MM.1S (cell line): ENCODE measurements around the gene THOC1.

Experiments used
- CTCF ChIP-seq: fragments of 300-600 bp; sonication (generic); IDR thresholded peaks from 2 replicates; pipeline ENCODE4 v1.5.1; 2016; ENCODE audit warnings: antibody characterized with exemption, low read length, mixed read lengths
- EZH2 ChIP-seq: fragments of 300-600 bp; sonication (generic); optimal IDR thresholded peaks from 2 replicates; pipeline ENCODE3; 2017; ENCODE audit warnings: low read depth, mild to moderate bottlenecking, antibody characterized with exemption, low read length, mixed read lengths
- EZH2phosphoT487 ChIP-seq: fragments of 300-600 bp; sonication (generic); IDR thresholded peaks from 2 replicates; pipeline ENCODE4 v1.6.1; 2018; ENCODE audit warnings: antibody characterized with exemption, low read length

- TF ChIP-seq CTCF (no peak), EZH2 (no peak), EZH2phosphoT487 (no peak)
Measured at GRCh38 chr18:294566-294965, 26.7 kb upstream of the THOC1 start.
